Measurements from ENCODE around the gene ANKLE1. TPM values are rescaled to one million over a fixed set of nuclear protein-coding genes. Genes with fewer than 3 reads are reported as not detected.
A peak's percentile ranks its signal among the peaks of the same experiment; 100 is the strongest.

ANKLE1 gene
- total and polyA plus RNA-seq, 2 donors (not counting 3 experiments of a cell fraction or from before 2014, with no cell fraction given) = 1.9 to 3.1 TPM

- peaks cover 17% of the 10 kb centered on the region for H3K4me1 ChIP-seq (ENCODE audit: control insufficient read depth, extremely low read depth, insufficient read depth, low read length)
- peak overlapping the region; percentile 47 for H3K27ac ChIP-seq (ENCODE audit: insufficient read depth, low read depth, low read length)
- ChIA-PET POLR2A (no interaction called here), CTCF (no interaction called here)
- H3K27me3 ChIP-seq (ENCODE audit: control insufficient read depth in 2 of 2, insufficient read depth in 2 of 2, low read length in 2 of 2) = no peaks in the 10 kb centered on the region
- DNase-seq (ENCODE audit: low read depth, low spot score) (no peak), FAIRE-seq (peak; percentile 76)
- no peaks in the 10 kb centered on the region for H4K20me1 ChIP-seq (replicated peaks; ENCODE audit: control insufficient read depth, extremely low read depth, insufficient read depth, low read length)
- intact Hi-C loops (cut with micrococcal nuclease) = no loop called here
- BruUV-seq (replicated peaks) = no TSS peak
- peak overlapping the region; percentile 67 for H3K9ac ChIP-seq (replicated peaks; ENCODE audit: extremely low read depth, insufficient read depth, low read length)
- H3K4me2 ChIP-seq (ENCODE audit: insufficient read depth, low read length) = peak overlapping the region; percentile 81
- H2AFZ ChIP-seq (ENCODE audit: low read depth, low read length) = peak overlapping the region; percentile 88
- dilution Hi-C loops (cut with MboI; ENCODE audit: extremely low pct_ligation_motif_present, low sequenced_read_pairs) = no loop called here
- H3K36me3 ChIP-seq (ENCODE audit: control insufficient read depth in 2 of 2, extremely low read depth in 1 of 2, insufficient read depth in 2 of 2, low read length in 2 of 2) = no peaks in the 10 kb centered on the region
- peak overlapping the region; percentile 44 to 72 (median 59) for H3K4me3 ChIP-seq (replicated peaks in 1 of 3; ENCODE audit: insufficient read depth in 1 of 3, low read depth in 1 of 3, low read length in 3 of 3)
- no peaks in the 10 kb centered on the region for H3K9me1 ChIP-seq (replicated peaks; ENCODE audit: control insufficient read depth, extremely low read depth, insufficient read depth, low read length)
- no peak for TF ChIP-seq MAX (IDR thresholded peaks at IDR 0.05; ENCODE audit: insufficient read depth, insufficient read length)
- TF ChIP-seq MYC (IDR thresholded peaks at IDR 0.05; ENCODE audit: low read depth, low read length) = no peak
- no peaks in the 10 kb centered on the region for H3K9me3 ChIP-seq (replicated peaks; ENCODE audit: control insufficient read depth, insufficient read depth, low read length)
- H3K79me2 ChIP-seq (ENCODE audit: control insufficient read depth, insufficient read depth, low read length) = peaks cover 19% of the 10 kb centered on the region
These were observed 24.6 kb downstream of the ANKLE1 start for GRCh38 chr19:17306285-17306714.

DNA sequence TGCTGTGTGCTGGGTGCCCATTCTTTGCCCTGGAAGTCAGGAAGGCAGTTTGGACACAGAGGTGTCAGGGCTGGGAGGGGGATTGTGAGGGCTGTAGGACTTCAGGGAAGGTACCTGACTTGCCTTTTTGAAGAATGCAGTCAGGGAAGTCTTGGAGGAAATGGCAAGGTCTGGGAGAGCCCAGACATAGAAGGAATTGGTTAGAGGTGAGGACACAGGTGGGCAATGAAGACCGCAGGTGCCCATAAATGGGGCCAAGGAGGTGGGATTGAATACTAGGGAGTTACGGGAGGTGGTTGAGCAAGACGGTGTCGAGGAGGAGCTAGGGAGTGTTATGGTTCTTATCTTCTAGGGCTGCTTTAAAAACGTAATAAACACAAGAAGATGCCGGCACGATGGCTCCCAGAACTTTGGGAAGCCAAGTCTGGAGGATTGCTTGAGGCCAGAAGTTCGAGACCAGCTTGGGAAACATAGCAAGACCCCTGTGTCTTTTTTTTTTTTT is 26.2 kb downstream of the ANKLE1 start:
- H3K4me1 ChIP-seq (ENCODE audit: control insufficient read depth, extremely low read depth, insufficient read depth, low read length) = peaks cover 17% of the 10 kb centered on the region

More for the DNA sequence above, 26.2 kb downstream of the ANKLE1 start:
- Histone ChIP-seq H3K27ac (ENCODE audit: insufficient read depth, low read depth, low read length) (no peak overlapping the region), H3K9ac (replicated peaks; ENCODE audit: extremely low read depth, insufficient read depth, low read length) (no peak overlapping the region), H4K20me1 (replicated peaks; ENCODE audit: control insufficient read depth, extremely low read depth, insufficient read depth, low read length) (no peaks in the 10 kb centered on the region), H3K36me3 (ENCODE audit: control insufficient read depth in 2 of 2, extremely low read depth in 1 of 2, insufficient read depth in 2 of 2, low read length in 2 of 2) (peaks cover 0 to 6% of the 10 kb centered on the region in 2 experiments), H3K27me3 (ENCODE audit: control insufficient read depth in 2 of 2, insufficient read depth in 2 of 2, low read length in 2 of 2) (no peaks in the 10 kb centered on the region), H3K4me3 (replicated peaks in 1 of 3; ENCODE audit: insufficient read depth in 1 of 3, low read depth in 1 of 3, low read length in 3 of 3) (no peak overlapping the region), H3K4me2 (ENCODE audit: insufficient read depth, low read length) (no peak overlapping the region), H2AFZ (ENCODE audit: low read depth, low read length) (no peak overlapping the region), H3K9me1 (replicated peaks; ENCODE audit: control insufficient read depth, extremely low read depth, insufficient read depth, low read length) (no peaks in the 10 kb centered on the region), H3K79me2 (ENCODE audit: control insufficient read depth, insufficient read depth, low read length) (peaks cover 34% of the 10 kb centered on the region), H3K9me3 (replicated peaks; ENCODE audit: control insufficient read depth, insufficient read depth, low read length) (no peaks in the 10 kb centered on the region)
- FAIRE-seq (no peak), DNase-seq (ENCODE audit: low read depth, low spot score) (no peak)
- POLR2A ChIA-PET = no interaction called here
- dilution Hi-C loops (cut with MboI; ENCODE audit: extremely low pct_ligation_motif_present, low sequenced_read_pairs) = no loop called here
- intact Hi-C loops (cut with micrococcal nuclease) = no loop called here
- no peak for TF ChIP-seq GATA2 (IDR thresholded peaks at IDR 0.05; ENCODE audit: insufficient read depth, insufficient read length, low read depth, low read length)
- TF ChIP-seq FOS (IDR thresholded peaks at IDR 0.05; ENCODE audit: borderline replicate concordance, insufficient read depth, low read length) = no peak
- TF ChIP-seq JUN (IDR thresholded peaks at IDR 0.05; ENCODE audit: borderline replicate concordance, insufficient read depth, insufficient read length, low read depth) = no peak
- TF ChIP-seq MAX (IDR thresholded peaks at IDR 0.05; ENCODE audit: insufficient read depth, insufficient read length) = no peak
- TF ChIP-seq CTCF (IDR thresholded peaks at IDR 0.05; ENCODE audit: extremely low read depth in 1 of 2, insufficient read depth in 1 of 2, low read depth in 1 of 2, low read length in 2 of 2) = no peak
- TF ChIP-seq POLR2A (IDR thresholded peaks at IDR 0.05; ENCODE audit: low read depth, low read length) = no peak
- TF ChIP-seq POLR2AphosphoS5 (IDR thresholded peaks at IDR 0.05; ENCODE audit: insufficient read depth, low read depth, low read length) = no peak
- no peak for TF ChIP-seq MYC (IDR thresholded peaks at IDR 0.05; ENCODE audit: low read depth, low read length)
- TF ChIP-seq EZH2 (IDR thresholded peaks at IDR 0.05; ENCODE audit: borderline replicate concordance, low read depth, low read length, severe bottlenecking) = no peak
- CTCF ChIA-PET = interaction anchor here (2.1 kb wide), 1 partner anchor 78 kb away, joined by 11 read pairs; no protein-coding TSS in a partner anchor
- BruUV-seq (replicated peaks) = no TSS peak
